H1 (cell line): ENCODE results near the gene POLR2F. TPM values are rescaled to one million over a fixed set of nuclear protein-coding genes. Genes with fewer than 3 reads are reported as not detected.

Experiments used
- CTCF ChIA-PET: fragments of 300-600 bp; sonication (Branson Sonifier 250); formaldehyde crosslinking; loops from one replicate; lab custom pipeline; 2021; ENCODE audit not compliant: partially characterized antibody; lab: Charles Lee
- POLR2A ChIA-PET: fragments of 300-600 bp; sonication (Branson Sonifier 250); formaldehyde crosslinking; loops from one replicate; lab custom pipeline; 2021; ENCODE audit warnings: inconsistent platforms; ENCODE audit not compliant: partially characterized antibody; lab: Charles Lee
- DNase-seq, 2 experiments: peaks; one replicate each; pipeline versions ENCODE4 v3.0.0 to v3.0.0-alpha.2; 2010 to 2022; ENCODE audit warnings: low spot score in 2 of 2, low read depth in 1 of 2, mixed read lengths in 1 of 2
- FAIRE-seq: peaks from 2 replicates; lab custom pipeline; 2011; peaks lifted over from hg19 to GRCh38; lab: Jason Lieb, UNC
- H2AFZ ChIP-seq: 2 replicates; pipeline ENCODE4 v1.8.1; 2012; ENCODE audit warnings: low read length, inconsistent platforms
- H2AK5ac ChIP-seq: 2 replicates; pipeline ENCODE4 v1.6.1; 2013; ENCODE audit warnings: low read depth, low read length
- H2BK120ac ChIP-seq: replicated peaks from 2 replicates; pipeline ENCODE3; 2013; ENCODE audit warnings: low read depth, low read length, inconsistent platforms
- H2BK12ac ChIP-seq: 2 replicates; pipeline ENCODE4 v1.6.1; 2013; ENCODE audit warnings: low read depth, low read length
- H2BK15ac ChIP-seq: 2 replicates; pipeline ENCODE4 v1.6.1; 2013; ENCODE audit warnings: low read length
- H2BK20ac ChIP-seq: 2 replicates; pipeline ENCODE4 v1.6.1; 2013; ENCODE audit warnings: low read length
- H2BK5ac ChIP-seq: 2 replicates; pipeline ENCODE4 v1.6.1; 2013; ENCODE audit warnings: low read depth, low read length
- H3K14ac ChIP-seq: 2 replicates; pipeline ENCODE4 v1.6.1; 2013; ENCODE audit warnings: inconsistent platforms; ENCODE audit not compliant: insufficient read length
- H3K18ac ChIP-seq: 2 replicates; pipeline ENCODE4 v1.6.1; 2013; ENCODE audit warnings: low read length; ENCODE audit errors: extremely low read depth
- H3K23ac ChIP-seq: 2 replicates; pipeline ENCODE4 v1.6.1; 2013; ENCODE audit warnings: inconsistent platforms; ENCODE audit not compliant: insufficient read length
- H3K23me2 ChIP-seq: 2 replicates; pipeline ENCODE4 v1.6.1; 2013; ENCODE audit warnings: low read depth, low read length
- H3K27ac ChIP-seq: 2 replicates; pipeline ENCODE4 v1.6.1; 2011; ENCODE audit warnings: low read depth, low read length, inconsistent platforms
- H3K27me3 ChIP-seq, 4 experiments: replicated peaks in 1 of 4; 1 replicate in 1 of 4; 2 replicates in 3 of 4; pipeline versions ENCODE4 v1.6.1 to v1.8.1; 2011 to 2013; ENCODE audit warnings: low read length in 3 of 4, mild to moderate bottlenecking in 3 of 4, inconsistent platforms in 2 of 4, mixed read lengths in 2 of 4, moderate library complexity in 1 of 4; ENCODE audit not compliant: control insufficient read depth in 3 of 4, insufficient read depth in 3 of 4; ENCODE audit errors: extremely low read depth in 1 of 4
- H3K36me3 ChIP-seq, 4 experiments: 2 replicates each; pipeline versions ENCODE4 v1.6.1 to v1.8.1; 2011 to 2013; ENCODE audit warnings: mild to moderate bottlenecking in 4 of 4, low read length in 3 of 4, moderate library complexity in 2 of 4, control low read depth in 1 of 4, inconsistent platforms in 1 of 4; ENCODE audit not compliant: insufficient read depth in 4 of 4, control insufficient read depth in 2 of 4
- H3K4ac ChIP-seq: replicated peaks from 2 replicates; pipeline ENCODE3; 2013; ENCODE audit warnings: low read length, low read depth, mixed read lengths, inconsistent platforms; ENCODE audit not compliant: insufficient read length
- H3K4me1 ChIP-seq, 4 experiments: replicated peaks in 1 of 4; 1 replicate in 1 of 4; 2 replicates in 3 of 4; pipeline versions ENCODE4 v1.6.1 to v1.8.1; 2011 to 2013; ENCODE audit warnings: low read length in 3 of 4, inconsistent platforms in 2 of 4, mixed read lengths in 1 of 4; ENCODE audit not compliant: insufficient read depth in 4 of 4, control insufficient read depth in 3 of 4
- H3K4me2 ChIP-seq, 2 experiments: 2 replicates each; pipeline versions ENCODE4 v1.6.1 to v1.8.1; 2011 to 2013; ENCODE audit warnings: low read depth in 2 of 2, low read length in 2 of 2, control low read depth in 1 of 2, inconsistent platforms in 1 of 2, mild to moderate bottlenecking in 1 of 2; ENCODE audit not compliant: insufficient read depth in 1 of 2
- H3K4me3 ChIP-seq, 4 experiments: fragments of 200-600, 300-600 bp in 1 of 4; sonication (generic), shearing (Covaris generic), sonication (Bioruptor Twin) in 1 of 4; 2 replicates each; pipeline versions ENCODE4 v1.5.1 to v1.8.1; 2011 to 2016; ENCODE audit warnings: low read length in 4 of 4, low read depth in 3 of 4, control low read depth in 2 of 4, inconsistent platforms in 2 of 4, mild to moderate bottlenecking in 2 of 4, mixed read lengths in 1 of 4, moderate library complexity in 1 of 4; ENCODE audit not compliant: insufficient read depth in 2 of 4; ENCODE audit errors: extremely low read depth in 1 of 4
- H3K56ac ChIP-seq: replicated peaks from 2 replicates; pipeline ENCODE3; 2013; ENCODE audit warnings: low read depth, mild to moderate bottlenecking, mixed read lengths, low read length, inconsistent platforms; ENCODE audit not compliant: insufficient read length
- H3K79me1 ChIP-seq: 2 replicates; pipeline ENCODE4 v1.6.1; 2013; ENCODE audit warnings: low read depth, low read length, control low read depth
- H3K79me2 ChIP-seq, 2 experiments: 2 replicates each; pipeline versions ENCODE4 v1.6.1 to v1.8.1; 2012 to 2013; ENCODE audit warnings: low read length in 2 of 2, mild to moderate bottlenecking in 2 of 2, inconsistent platforms in 1 of 2; ENCODE audit not compliant: insufficient read depth in 2 of 2, control insufficient read depth in 1 of 2
- H3K9ac ChIP-seq, 4 experiments: replicated peaks in 1 of 4; 1 replicate in 1 of 4; 2 replicates in 3 of 4; pipeline versions ENCODE4 v1.6.1 to v1.8.1; 2011 to 2013; ENCODE audit warnings: low read depth in 3 of 4, low read length in 3 of 4, control low read depth in 2 of 4, mild to moderate bottlenecking in 2 of 4, moderate library complexity in 2 of 4, inconsistent platforms in 1 of 4; ENCODE audit errors: extremely low read depth in 1 of 4
- H3K9me3 ChIP-seq, 2 experiments: 2 replicates each; pipeline versions ENCODE4 v1.6.1 to v1.8.1; 2012 to 2013; ENCODE audit warnings: mild to moderate bottlenecking in 2 of 2, moderate library complexity in 2 of 2, control low read depth in 1 of 2, inconsistent platforms in 1 of 2, low read depth in 1 of 2, low read length in 1 of 2, mixed read lengths in 1 of 2; ENCODE audit not compliant: insufficient read depth in 2 of 2
- H4K20me1 ChIP-seq, 2 experiments: replicated peaks in 1 of 2; 2 replicates each; pipeline versions ENCODE3 to v1.8.1; 2011 to 2013; ENCODE audit warnings: inconsistent platforms in 2 of 2, low read length in 2 of 2, mild to moderate bottlenecking in 1 of 2; ENCODE audit not compliant: insufficient read depth in 2 of 2, control insufficient read depth in 1 of 2
- H4K5ac ChIP-seq: 2 replicates; pipeline ENCODE4 v1.6.1; 2013; ENCODE audit warnings: low read length, low read depth, mixed read lengths, inconsistent platforms; ENCODE audit not compliant: insufficient read length
- H4K8ac ChIP-seq: 2 replicates; pipeline ENCODE4 v1.8.0; 2013; ENCODE audit warnings: mild to moderate bottlenecking, moderate library complexity, low read length, inconsistent platforms; ENCODE audit not compliant: insufficient read depth; ENCODE audit errors: extremely low read depth
- H4K91ac ChIP-seq: replicated peaks from 2 replicates; pipeline ENCODE3; 2013; ENCODE audit warnings: low read length, mixed read lengths, inconsistent platforms; ENCODE audit not compliant: insufficient read length
- CBX8 ChIP-seq: fragments of 300-800, 300-1000 bp; sonication (generic); IDR thresholded peaks from 2 replicates; pipeline ENCODE4 v1.7.1; 2016; ENCODE audit warnings: low read depth, low read length, borderline replicate concordance
- EGR1 ChIP-seq: IDR thresholded peaks from 2 replicates; pipeline ENCODE4 v1.6.1; 2011; ENCODE audit warnings: low read depth, low read length, borderline replicate concordance
- EP300 ChIP-seq, 2 experiments: IDR thresholded peaks; 1 replicate in 1 of 2; 2 replicates in 1 of 2; pipeline ENCODE4 v1.6.1; 2011 to 2012; ENCODE audit warnings: low read depth in 2 of 2, low read length in 2 of 2, mild to moderate bottlenecking in 2 of 2, borderline replicate concordance in 1 of 2, inconsistent platforms in 1 of 2, moderate library complexity in 1 of 2
- JUND ChIP-seq: IDR thresholded peaks from 2 replicates; pipeline ENCODE4 v1.6.1; 2011; ENCODE audit warnings: mild to moderate bottlenecking, improper control_type of control experiment, low read length
- KDM4A ChIP-seq: IDR thresholded peaks from one replicate; pipeline ENCODE4 v1.7.1; 2012; ENCODE audit warnings: low read depth, mild to moderate bottlenecking, moderate library complexity, low read length, inconsistent platforms; ENCODE audit not compliant: severe bottlenecking
- NRF1 ChIP-seq: IDR thresholded peaks from 2 replicates; pipeline ENCODE4 v1.6.1; 2011; ENCODE audit warnings: mild to moderate bottlenecking, low read depth, low read length, improper control_type of control experiment
- PHF8 ChIP-seq: fragments of 200-600 bp; sonication (generic); conservative IDR thresholded peaks from 2 replicates; pipeline ENCODE4 v1.7.1; 2012; ENCODE audit warnings: low read depth, mild to moderate bottlenecking, inconsistent platforms, low read length, moderate library complexity
- RAD21 ChIP-seq, 2 experiments: IDR thresholded peaks in 1 of 2; conservative IDR thresholded peaks in 1 of 2; 2 replicates each; pipeline ENCODE4 v1.6.1; 2011; ENCODE audit warnings: low read depth in 2 of 2, low read length in 2 of 2, improper control_type of control experiment in 1 of 2, inconsistent platforms in 1 of 2, mild to moderate bottlenecking in 1 of 2, moderate library complexity in 1 of 2
- YY1 ChIP-seq: IDR thresholded peaks from 2 replicates; pipeline ENCODE4 v1.6.1; 2011; ENCODE audit warnings: low read depth, mild to moderate bottlenecking, low read length
- WGBS, 2 experiments: shearing (Covaris generic) in 1 of 2; methylation state at CpG; one replicate each; pipeline versions ENCODE4 v1.1.6 to v1.1.7; 2013 to 2015; ENCODE audit warnings: low lambda C conversion rate in 2 of 2, mixed read lengths in 2 of 2, inconsistent platforms in 1 of 2, low coverage in 1 of 2, missing lambda C conversion rate in 1 of 2; ENCODE audit not compliant: insufficient replicate concordance in 2 of 2, insufficient coverage in 1 of 2, insufficient read length in 1 of 2; ENCODE audit errors: extremely low coverage in 1 of 2, missing lambda C conversion rate in 1 of 2; 5-methylcytosine and 5-hydroxymethylcytosine counted together
- polyA plus RNA-seq, 7 experiments: library from polyadenylated mRNA; depleted of rRNA in 3 of 7; stranded (reverse) in 5 of 7; unstranded in 2 of 7; fragments of >200 nt in 5 of 7; fragments of 200-250 nt in 2 of 7; gene quantifications; 1 replicate in 5 of 7; 2 replicates in 1 of 7; 4 replicates in 1 of 7; pipeline versions ENCODE4 v1.2.1 to v1.2.3, GENCODE V29; 2011 to 2013; ENCODE audit warnings: missing spikeins in 2 of 7, mixed read lengths in 2 of 7
- total RNA-seq: library from RNA; stranded (reverse); fragmentation: NEBNext Ultra II Directional; extraction: Animal tissue kit (Norgen Biotek cat#: 25700); gene quantifications from 2 replicates; pipeline ENCODE4 v1.2.1, GENCODE V29; 2021

Gene POLR2F
- total and polyA plus RNA-seq, 2 of the 8 experiments (the other 6 are each of a cell fraction or from before 2014, with no cell fraction given) = 150 to 176 TPM

- Histone ChIP-seq H3K23ac (no peak overlapping the region), H3K4me3 (no peak overlapping the region), H4K5ac (no peak overlapping the region), H3K9ac (no peak overlapping the region), H3K79me2 (no peaks in the 10 kb centered on the region), H4K20me1 (no peaks in the 10 kb centered on the region), H2BK20ac (no peak overlapping the region), H4K8ac (no peak overlapping the region), H3K23me2 (no peaks in the 10 kb centered on the region), H3K9me3 (no peaks in the 10 kb centered on the region), H2BK12ac (no peak overlapping the region), H4K91ac (no peak overlapping the region), H3K27ac (no peak overlapping the region), H2BK120ac (no peak overlapping the region), H3K56ac (no peak overlapping the region), H2BK15ac (no peak overlapping the region), H3K4me2 (no peak overlapping the region), H3K79me1 (no peaks in the 10 kb centered on the region), H3K14ac (no peak overlapping the region), H3K4me1 (no peaks in the 10 kb centered on the region), H2BK5ac (no peak overlapping the region), H3K4ac (no peak overlapping the region), H3K18ac (no peak overlapping the region), H3K36me3 (no peaks in the 10 kb centered on the region), H3K27me3 (no peaks in the 10 kb centered on the region), H2AFZ (no peak overlapping the region), H2AK5ac (no peak overlapping the region)
- ChIA-PET CTCF (interaction anchor here (0.8 to 1.1 kb wide), 2 partner anchors 10 to 92 kb away, joined by 3 to 4 read pairs; no protein-coding TSS in a partner anchor), POLR2A (no interaction called here)
- 93% methylated on average over 13 of the region's 13 CpGs; no CpG with 5 or more reads in 1 of the 2 experiments for WGBS, 2 experiments
- FAIRE-seq (no peak), DNase-seq (no peak)
- TF ChIP-seq EP300 (IDR thresholded peaks at IDR 0.05; ENCODE audit: borderline replicate concordance in 1 of 2, low read depth in 2 of 2, low read length in 2 of 2) (no peak), NRF1 (no peak), EGR1 (no peak), RAD21 (IDR thresholded peaks at IDR 0.05 in 1 of 2, conservative IDR thresholded peaks at IDR 0.05 in 1 of 2; ENCODE audit: low read depth in 2 of 2, low read length in 2 of 2) (no peak), YY1 (no peak), JUND (no peak), PHF8 (no peak), CBX8 (no peak), KDM4A (no peak)
Observed at GRCh38 chr22:38007330-38007902, 53.9 kb downstream of the POLR2F start.
